GM19455 (cell line): ENCODE results near the gene SLC28A1.
"Not testable (repeated sequence)": the region's sequence is repeated elsewhere in the genome, so short reads cannot be mapped to it uniquely, and the experiment has no call there.

ENCODE experiments used
- ATAC-seq: cut with Tn5 transposase; IDR thresholded peaks from one replicate; pipeline ENCODE4 v1.9.1; 2021; ENCODE audit not compliant: unreplicated experiment

Gene SLC28A1

GRCh38 chr15:84859651-84860050 is 24.8 kb upstream of the SLC28A1 start:
- no peak for ATAC-seq

GRCh38 chr15:84861781-84862180 is 22.7 kb upstream of the SLC28A1 start:
- no peak for ATAC-seq

DNA sequence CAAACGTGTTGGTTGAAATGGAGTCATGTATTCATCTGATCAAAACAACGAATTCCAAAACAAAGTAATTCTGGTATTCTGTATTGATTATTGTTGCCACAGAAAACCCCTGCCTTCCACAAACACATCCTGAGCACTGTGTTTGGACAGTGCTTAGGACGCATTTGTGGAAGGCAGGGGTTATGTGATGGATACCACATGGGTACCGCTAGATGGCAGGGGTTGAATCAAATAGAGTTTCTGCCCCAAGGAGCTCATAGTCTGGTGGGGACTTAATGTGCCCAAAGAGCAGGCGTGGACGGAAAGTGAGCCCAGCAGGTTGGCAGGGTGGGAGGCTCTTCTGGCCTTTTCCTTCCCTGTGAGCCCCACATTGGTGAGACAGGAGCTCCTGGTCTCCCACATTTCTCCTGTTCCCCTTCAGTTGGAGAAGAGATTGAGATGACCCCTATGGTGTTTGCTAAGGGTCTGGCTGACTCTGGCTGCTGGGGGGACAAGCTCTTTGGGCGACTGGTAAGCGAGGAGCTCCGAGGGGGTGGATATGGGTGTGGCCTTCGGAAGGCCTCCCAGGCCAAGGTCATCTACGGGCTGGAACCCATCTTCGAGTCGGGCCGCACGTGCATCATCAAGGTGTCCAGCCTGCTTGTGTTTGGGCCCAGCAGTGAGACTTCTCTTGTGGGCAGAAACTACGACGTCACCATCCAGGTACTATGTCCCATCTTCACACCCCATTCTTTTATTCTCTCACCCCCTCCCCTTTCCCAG is 22.1 kb upstream of the SLC28A1 start:
- ATAC-seq: no peak

DNA sequence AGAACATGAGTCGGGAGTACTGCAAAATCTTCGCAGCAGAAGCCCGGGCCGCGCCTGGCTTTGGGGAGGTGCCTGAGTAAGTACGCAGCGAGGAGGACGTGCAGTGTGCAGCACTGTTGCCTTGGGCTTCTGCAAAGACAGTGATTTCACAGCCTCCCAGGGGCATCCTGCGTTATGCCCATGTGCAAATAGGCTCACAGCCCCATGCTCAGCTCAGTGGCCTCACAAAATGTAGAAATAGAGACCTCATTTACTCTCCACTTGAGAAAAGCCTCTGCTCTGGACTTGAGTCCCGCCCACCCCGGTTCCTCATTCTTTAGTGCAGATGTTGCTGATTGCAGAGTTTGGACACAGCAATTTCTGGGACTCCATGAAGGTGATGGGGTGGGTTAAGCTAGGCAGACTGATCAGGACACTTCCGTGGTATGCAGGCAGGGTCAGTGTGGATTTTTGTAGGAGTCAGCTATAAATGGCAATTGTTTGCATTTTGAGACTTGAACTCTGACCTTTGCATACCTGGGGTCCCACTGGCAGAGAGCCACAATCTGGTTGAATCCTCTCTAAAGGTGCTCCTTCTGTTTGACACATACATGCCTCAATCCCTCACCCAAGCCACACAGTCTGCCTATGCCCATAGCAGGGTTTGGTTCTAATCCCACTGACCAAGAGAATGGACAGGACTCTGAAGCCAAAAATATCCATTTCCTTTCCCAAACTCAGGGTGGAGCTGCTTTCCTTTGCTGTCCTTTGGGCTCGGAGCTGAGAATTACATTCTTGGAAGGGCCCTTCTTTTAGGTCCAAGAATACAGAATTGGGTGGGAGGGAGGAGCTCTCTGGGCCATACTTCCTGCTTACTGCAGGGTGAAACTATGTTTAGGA is 20.7 kb upstream of the SLC28A1 start:
- ATAC-seq: no peak

DNA sequence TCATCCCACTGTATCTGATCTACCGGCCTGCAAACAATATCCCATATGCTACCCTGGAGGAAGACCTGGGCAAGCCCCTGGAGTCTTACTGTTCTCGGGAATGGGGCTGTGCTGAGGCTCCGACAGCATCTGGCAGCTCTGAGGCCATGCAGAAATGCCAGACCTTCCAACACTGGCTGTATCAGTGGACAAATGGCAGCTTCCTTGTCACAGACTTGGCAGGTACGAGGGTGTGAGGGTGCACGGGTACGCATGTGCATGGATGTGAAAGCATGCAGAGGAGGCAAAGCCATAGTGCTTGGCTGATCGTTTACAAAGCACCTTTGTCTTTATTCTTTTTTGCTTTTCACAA is 20.0 kb upstream of the SLC28A1 start:
- ATAC-seq: no peak

- no peak for ATAC-seq
Measured at GRCh38 chr15:84865074-84865569, 19.3 kb upstream of the SLC28A1 start.

- no peak for ATAC-seq
Measured at GRCh38 chr15:84868037-84868880, 16.2 kb upstream of the SLC28A1 start.

DNA sequence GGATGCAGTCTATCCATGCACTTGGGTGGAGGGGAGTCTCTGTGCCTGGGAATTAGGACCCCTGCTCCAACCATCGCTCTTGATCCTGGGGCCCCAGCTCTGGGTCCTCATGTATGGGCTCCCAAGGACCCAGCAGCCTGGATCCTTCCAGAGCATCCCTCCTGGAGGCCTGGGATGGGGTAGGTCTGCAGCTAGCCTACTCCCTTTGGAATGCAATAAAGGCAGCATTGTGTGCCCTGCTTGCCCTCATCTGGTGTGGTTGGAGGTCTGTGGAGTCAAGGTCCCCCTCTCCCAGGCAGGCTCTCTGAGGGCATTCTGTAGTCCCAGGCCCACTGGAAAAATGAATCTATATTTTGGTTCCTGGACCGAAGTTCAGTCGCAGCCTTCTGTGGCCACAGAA is 15.0 kb upstream of the SLC28A1 start:
- no peak for ATAC-seq

DNA sequence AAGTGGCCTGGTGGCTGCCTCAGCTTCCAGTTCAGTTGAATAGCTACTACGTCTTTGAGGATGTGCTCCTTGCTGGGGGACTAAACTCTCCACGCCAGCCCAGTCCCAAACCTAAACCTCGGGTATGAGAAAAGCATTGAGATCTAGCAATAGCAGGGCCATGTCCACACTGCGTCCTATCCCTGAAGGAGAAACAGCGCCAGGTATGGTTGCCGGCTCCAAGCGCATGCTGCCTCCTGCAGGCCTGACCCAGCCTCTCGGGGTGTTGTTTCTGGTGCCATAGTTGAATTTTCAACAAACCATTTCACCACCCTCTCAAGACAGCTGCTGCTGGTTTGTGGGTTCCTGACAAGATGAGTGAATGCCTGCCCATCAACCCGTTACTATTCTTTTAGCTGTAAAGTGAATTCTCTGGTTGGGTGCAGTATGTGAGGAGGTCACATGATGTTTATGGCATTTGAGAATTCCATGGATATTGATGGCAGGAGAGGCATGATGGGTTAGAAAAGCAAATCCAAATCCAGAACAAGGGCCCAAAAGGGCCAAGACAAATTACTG is 13.0 kb upstream of the SLC28A1 start:
- ATAC-seq: no peak

DNA sequence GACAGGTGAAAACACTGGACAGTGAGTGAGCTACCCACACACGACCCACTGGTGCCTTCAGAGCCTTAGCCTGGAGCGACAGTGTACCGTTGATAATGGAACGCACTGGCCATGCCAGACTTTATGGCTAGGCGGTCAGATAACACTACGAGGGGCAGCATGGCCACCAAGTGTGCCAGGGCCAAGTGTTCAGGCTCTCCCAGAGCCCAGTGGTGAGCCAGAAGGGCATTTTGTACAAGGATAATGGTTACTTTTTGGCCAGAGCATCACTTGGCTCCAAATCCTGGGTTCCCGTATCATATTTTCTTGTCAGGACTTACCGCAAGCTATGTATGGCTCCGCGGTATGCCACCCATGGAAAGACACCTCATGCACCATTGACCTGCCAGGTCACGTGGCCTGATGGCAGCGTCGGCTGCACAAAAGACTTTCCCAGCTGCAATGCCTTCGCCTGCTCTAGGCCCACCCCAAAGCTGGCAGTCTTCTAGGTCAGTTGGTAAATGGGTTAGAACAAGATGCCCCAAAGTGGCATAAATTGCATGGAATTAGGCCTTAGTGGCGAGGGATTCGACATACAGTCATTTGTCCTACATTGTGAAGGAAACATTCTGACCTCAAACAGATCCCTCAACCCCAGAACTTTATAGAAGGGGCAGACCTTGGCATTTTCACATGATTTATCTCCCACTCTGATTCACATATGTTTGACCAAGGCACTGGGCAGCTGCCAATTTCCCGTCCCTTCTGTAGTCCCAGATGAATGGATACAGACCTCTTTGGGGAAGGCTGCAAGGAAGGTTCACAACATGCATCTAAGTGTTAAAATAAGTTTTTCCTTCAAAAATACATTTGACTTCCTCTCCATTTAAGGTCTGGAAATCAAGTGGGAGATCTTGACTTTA is 12.2 kb upstream of the SLC28A1 start:
- ATAC-seq: no peak

DNA sequence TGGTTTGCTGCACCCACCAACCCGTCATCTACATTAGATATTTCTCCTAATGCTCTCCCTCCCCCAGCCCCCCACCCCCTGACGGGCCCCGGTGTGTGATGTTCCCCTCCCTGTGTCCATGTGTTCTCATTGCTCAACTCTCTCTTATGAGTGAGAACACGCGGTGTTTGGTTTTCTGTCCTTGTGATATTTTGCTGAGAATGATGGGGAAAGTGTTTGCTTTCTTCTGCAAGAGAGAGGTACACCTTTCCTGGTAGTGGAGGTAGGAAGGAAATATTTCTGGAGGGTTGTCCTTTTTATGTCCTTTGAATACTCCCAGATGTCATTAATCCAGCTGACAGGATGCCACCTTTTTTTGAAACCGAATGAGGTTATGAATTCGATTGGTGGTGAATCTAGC is 10.5 kb upstream of the SLC28A1 start:
- no peak for ATAC-seq

DNA sequence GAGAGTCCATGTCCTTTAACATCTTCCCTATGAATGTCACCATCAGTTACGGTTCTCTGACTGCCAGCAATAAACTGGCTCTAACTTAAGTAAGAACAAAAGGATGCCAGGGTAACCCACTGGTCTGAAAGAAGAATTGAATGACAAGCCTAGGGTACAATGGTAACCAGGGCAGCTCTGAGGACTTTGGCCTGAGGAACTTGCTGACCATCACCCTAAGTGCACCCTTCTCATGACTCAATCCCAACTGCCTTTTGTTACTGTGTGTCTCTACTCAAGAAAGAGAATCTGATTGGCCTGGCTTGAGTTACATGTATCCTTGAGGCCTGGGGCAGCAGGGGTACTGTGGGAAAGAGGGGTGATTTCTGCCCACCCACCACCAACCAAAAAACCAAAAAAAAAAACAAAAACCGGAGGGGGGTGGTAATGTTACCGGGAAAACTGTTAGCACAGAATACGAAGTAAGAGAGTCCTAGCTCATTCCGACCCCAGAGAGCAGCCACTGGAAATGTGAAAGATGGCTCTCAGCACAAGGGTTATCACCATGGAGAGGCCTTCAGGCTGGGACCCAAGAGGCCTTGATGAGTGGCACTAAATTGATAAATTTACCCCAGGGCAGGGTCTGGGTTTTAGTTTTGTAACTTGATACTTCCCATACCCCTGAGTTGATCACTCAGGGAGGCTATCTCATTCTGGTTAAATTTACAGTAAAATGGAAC is 9.3 kb upstream of the SLC28A1 start:
- no peak for ATAC-seq

- no peak for ATAC-seq
Measured at GRCh38 chr15:84876269-84876668, 8.2 kb upstream of the SLC28A1 start.

DNA sequence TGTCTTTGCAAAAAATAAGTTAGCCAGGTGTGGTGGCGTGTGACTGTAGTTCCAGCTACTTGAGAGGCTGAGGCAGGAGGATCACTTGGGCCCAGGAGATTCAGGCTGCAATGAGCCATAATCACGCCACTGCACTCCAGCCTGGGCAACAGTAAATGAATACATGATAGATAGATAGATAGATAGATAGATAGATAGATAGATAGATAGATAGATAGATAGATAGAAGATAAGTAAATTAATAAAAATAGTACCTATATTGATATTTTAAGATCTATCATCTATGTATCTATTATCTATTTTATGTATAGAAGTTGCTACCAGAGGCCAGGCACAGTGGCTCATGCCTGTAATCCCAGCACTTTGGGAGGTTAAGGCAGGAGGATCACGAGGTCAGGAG is 6.8 kb upstream of the SLC28A1 start:
- ATAC-seq: not testable (repeated sequence)

- ATAC-seq: no peak
Measured at GRCh38 chr15:84878504-84878903, 6.0 kb upstream of the SLC28A1 start.

DNA sequence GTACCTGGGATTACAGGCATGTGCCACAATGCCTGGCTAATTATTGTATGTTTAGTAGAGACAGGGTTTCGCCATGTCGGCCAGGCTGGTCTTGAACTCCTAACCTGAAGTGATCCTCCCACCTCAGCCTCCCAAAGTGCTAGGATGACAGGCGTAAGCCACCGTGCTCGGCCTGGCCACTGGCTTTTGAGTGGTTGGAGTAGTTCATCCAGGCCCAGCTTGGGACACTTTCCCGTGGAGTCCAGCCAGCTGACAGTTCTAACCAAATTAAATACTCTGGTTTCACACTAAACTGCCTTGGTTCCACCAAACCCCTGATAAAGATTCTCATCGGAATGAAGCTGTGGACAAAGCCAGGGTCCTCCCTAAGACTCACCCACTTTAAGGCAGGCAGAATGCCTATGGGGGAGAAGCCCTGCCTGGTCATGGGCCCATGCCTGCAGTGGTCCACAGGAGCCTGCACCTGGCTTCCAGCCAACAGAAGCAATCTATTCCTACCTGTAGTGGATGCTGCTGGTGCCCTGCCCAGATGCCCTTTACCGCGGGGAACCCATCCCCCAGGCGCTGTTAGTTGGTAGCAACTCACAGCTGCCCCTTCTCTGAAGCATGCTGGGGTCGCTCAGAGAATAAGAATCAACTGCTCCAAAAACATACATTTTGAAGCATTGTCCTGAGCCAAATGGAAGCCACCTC is 5.2 kb upstream of the SLC28A1 start:
- ATAC-seq: no peak

- ATAC-seq: no peak
Measured at GRCh38 chr15:84880007-84880406, 4.5 kb upstream of the SLC28A1 start.

DNA sequence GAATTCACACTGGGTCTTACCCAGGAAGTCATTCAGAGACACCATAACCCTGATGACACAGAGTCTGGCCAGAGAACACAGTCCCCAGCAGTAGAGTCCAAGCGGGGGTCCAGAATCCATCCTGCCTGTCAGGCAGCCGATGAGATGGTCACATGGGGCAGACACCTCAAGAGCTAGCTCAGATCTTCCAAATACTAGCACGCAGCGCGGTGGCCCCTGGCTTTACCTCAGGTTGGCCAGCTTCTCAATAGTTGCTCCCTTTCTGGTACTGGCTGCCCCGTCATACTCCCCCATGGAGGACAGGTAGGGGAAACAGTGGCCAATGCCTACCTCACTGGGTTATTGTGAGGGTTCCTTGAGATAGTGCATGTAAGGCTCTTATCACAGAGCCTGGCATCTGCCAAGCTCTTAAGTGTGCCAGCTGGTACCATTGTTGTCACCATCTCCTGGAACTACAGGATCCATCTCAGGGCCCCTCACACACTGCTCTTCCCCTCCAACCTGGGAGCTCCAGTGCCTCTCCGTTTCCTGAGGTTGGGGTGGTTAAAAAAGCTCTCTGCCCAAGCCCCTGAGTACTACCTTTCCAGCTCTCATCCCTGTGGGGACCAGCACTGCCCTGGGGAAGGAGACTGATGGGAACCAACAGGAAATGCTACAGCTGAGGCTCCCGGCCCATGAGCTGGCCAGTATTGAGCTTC is 3.5 kb upstream of the SLC28A1 start:
- no peak for ATAC-seq
